ENCODE measurements around the gene ROGDI. TPM values are rescaled to one million over a fixed set of nuclear protein-coding genes. Genes with fewer than 3 reads are reported as not detected.

The ROGDI gene
- total RNA-seq, 1 experiment from 2014 or later = 36.4 TPM

DNA sequence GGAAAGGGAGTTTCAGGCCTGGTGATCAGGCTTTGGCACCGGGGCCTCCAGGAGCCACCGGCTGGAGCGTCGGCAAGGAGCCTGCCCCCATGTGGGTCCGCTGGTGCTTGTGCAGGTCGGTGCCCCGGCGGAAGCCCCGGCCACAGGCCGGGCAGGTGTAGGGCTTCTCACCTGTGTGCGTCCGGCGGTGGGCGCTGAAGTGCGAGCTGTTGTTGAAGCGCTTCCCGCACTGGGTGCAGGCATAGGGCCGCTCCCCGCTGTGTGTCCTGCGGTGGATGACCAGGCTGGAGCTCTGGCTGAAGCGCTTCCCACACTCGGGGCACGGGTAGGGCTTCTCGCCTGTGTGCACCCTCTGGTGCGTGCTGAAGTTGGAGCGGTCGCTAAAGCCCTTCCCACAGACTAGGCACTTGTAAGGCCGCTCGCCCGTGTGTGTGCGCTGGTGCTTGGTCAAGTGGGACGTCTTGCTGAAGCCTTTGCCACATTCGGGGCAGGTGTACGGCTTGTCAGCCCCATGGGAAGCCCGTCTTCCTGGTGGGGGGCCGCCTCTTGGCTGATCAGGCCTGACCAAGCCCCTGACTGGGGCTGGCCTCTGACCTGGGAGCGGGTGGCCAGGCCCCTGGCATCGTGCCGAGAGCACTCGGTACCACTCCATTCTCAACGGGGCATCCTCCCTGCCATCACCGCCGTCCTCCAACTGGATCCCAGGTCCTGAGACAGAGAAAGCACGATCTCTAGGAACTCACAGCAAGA is 49.9 kb downstream of the ROGDI start:
- H3K27me3 Mint-ChIP-seq (ENCODE audit: low read depth) = no peaks in the 10 kb centered on the region

More for the DNA sequence above, 49.9 kb downstream of the ROGDI start:
- Histone ChIP-seq H4K20me1 (ENCODE audit: control insufficient read depth, insufficient read depth, insufficient read length) (no peaks in the 10 kb centered on the region), H4K8ac (replicated peaks; ENCODE audit: insufficient read length, low read depth, low read length) (no peak overlapping the region), H3K18ac (ENCODE audit: insufficient read length, low read depth, low read length) (no peak overlapping the region), H3K79me2 (ENCODE audit: insufficient read depth, low read length) (no peaks in the 10 kb centered on the region), H2BK20ac (ENCODE audit: low read depth, low read length, poor library complexity, severe bottlenecking) (no peak overlapping the region), H3K4me1 (ENCODE audit: insufficient read depth, low read length) (no peaks in the 10 kb centered on the region), H3K27me3 (ENCODE audit: insufficient read depth, low read length) (no peaks in the 10 kb centered on the region), H3K27ac (ENCODE audit: insufficient read length, low read depth, low read length) (no peak overlapping the region), H3K4me2 (ENCODE audit: insufficient read depth, insufficient read length, low read length) (no peak overlapping the region), H3K14ac (ENCODE audit: insufficient read depth, low read length) (no peak overlapping the region), H2BK120ac (ENCODE audit: low read depth, low read length, poor library complexity, severe bottlenecking) (no peak overlapping the region), H2BK5ac (ENCODE audit: insufficient read length, low read length) (no peak overlapping the region), H4K91ac (ENCODE audit: insufficient read length, low read depth, low read length) (no peak overlapping the region), H3K23me2 (ENCODE audit: insufficient read length, low read depth, low read length, poor library complexity, severe bottlenecking) (no peaks in the 10 kb centered on the region), H3K23ac (ENCODE audit: insufficient read length, low read depth, low read length) (no peak overlapping the region), H3T11ph (ENCODE audit: low read length) (no peak overlapping the region), H4K5ac (ENCODE audit: insufficient read length, low read depth, low read length) (no peak overlapping the region), H2AK5ac (ENCODE audit: insufficient read length, low read length) (no peak overlapping the region), H3K56ac (ENCODE audit: insufficient read length, low read depth, low read length) (no peak overlapping the region), H3K9me3 (ENCODE audit: control insufficient read depth, low read depth, low read length) (no peaks in the 10 kb centered on the region), H3K79me1 (ENCODE audit: insufficient read depth, low read depth, low read length, poor library complexity, severe bottlenecking) (no peaks in the 10 kb centered on the region), H3K9ac (ENCODE audit: extremely low read depth, insufficient read length, low read length) (no peak overlapping the region), H2BK15ac (ENCODE audit: low read depth, low read length) (no peak overlapping the region), H3K4ac (ENCODE audit: low read depth, low read length) (no peak overlapping the region), H2AFZ (ENCODE audit: low read length) (no peak overlapping the region), H2BK12ac (ENCODE audit: insufficient read length, low read depth, low read length) (no peak overlapping the region)
- Mint-ChIP-seq H3K4me1 (no peaks in the 10 kb centered on the region), H3K4me3 (no peak overlapping the region), H3K36me3 (ENCODE audit: insufficient read depth in 1 of 3, low read depth in 3 of 3) (peaks cover 29 to 52% (median 49%) of the 10 kb centered on the region in 3 experiments), H3K27ac (no peak overlapping the region), H3K9me3 (peaks cover 7 to 9% of the 10 kb centered on the region in 2 experiments; a peak in 3 of 5 replicates)
- TF ChIP-seq, protein P1, sequence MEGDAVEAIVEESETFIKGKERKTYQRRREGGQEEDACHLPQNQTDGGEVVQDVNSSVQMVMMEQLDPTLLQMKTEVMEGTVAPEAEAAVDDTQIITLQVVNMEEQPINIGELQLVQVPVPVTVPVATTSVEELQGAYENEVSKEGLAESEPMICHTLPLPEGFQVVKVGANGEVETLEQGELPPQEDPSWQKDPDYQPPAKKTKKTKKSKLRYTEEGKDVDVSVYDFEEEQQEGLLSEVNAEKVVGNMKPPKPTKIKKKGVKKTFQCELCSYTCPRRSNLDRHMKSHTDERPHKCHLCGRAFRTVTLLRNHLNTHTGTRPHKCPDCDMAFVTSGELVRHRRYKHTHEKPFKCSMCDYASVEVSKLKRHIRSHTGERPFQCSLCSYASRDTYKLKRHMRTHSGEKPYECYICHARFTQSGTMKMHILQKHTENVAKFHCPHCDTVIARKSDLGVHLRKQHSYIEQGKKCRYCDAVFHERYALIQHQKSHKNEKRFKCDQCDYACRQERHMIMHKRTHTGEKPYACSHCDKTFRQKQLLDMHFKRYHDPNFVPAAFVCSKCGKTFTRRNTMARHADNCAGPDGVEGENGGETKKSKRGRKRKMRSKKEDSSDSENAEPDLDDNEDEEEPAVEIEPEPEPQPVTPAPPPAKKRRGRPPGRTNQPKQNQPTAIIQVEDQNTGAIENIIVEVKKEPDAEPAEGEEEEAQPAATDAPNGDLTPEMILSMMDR (conservative IDR thresholded peaks at IDR 0.05) = no peak
- WGBS (ENCODE audit: extremely low coverage, insufficient read length, low lambda C conversion rate) = no CpG with 5 or more reads among the region's 44 CpGs
- no peak for DNase-seq
